Measurements from ENCODE around the gene CEP104.

- TF ChIP-seq POLR2AphosphoS5 (IDR thresholded peaks at IDR 0.05; ENCODE audit: low read depth) (no peak), CTCF (IDR thresholded peaks at IDR 0.05; ENCODE audit: insufficient read depth, low read length) (no peak), GABPA (IDR thresholded peaks at IDR 0.05; ENCODE audit: low read depth) (no peak), SPI1 (IDR thresholded peaks at IDR 0.05; ENCODE audit: borderline replicate concordance, low read depth) (no peak)
- TF ChIP-seq, protein P1, sequence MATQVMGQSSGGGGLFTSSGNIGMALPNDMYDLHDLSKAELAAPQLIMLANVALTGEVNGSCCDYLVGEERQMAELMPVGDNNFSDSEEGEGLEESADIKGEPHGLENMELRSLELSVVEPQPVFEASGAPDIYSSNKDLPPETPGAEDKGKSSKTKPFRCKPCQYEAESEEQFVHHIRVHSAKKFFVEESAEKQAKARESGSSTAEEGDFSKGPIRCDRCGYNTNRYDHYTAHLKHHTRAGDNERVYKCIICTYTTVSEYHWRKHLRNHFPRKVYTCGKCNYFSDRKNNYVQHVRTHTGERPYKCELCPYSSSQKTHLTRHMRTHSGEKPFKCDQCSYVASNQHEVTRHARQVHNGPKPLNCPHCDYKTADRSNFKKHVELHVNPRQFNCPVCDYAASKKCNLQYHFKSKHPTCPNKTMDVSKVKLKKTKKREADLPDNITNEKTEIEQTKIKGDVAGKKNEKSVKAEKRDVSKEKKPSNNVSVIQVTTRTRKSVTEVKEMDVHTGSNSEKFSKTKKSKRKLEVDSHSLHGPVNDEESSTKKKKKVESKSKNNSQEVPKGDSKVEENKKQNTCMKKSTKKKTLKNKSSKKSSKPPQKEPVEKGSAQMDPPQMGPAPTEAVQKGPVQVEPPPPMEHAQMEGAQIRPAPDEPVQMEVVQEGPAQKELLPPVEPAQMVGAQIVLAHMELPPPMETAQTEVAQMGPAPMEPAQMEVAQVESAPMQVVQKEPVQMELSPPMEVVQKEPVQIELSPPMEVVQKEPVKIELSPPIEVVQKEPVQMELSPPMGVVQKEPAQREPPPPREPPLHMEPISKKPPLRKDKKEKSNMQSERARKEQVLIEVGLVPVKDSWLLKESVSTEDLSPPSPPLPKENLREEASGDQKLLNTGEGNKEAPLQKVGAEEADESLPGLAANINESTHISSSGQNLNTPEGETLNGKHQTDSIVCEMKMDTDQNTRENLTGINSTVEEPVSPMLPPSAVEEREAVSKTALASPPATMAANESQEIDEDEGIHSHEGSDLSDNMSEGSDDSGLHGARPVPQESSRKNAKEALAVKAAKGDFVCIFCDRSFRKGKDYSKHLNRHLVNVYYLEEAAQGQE (IDR thresholded peaks at IDR 0.05; ENCODE audit: insufficient replicate concordance, low read depth): no peak
These were observed 46.4 kb upstream of the CEP104 start for GRCh38 chr1:3903141-3904005.

Measured in HL-60 (cell line).